Inflammatory macrophage (primary cell): ENCODE measurements around the gene RPS16.

ENCODE experiments used
- DNase-seq, 2 donors: peaks; one replicate each; pipeline ENCODE4 v3.0.0-alpha.2; 2020 to 2022

Gene RPS16

GRCh38 chr19:39420769-39421168, 15.0 kb downstream of the RPS16 start:
- DNase-seq = no peak

GRCh38 chr19:39419003-39419402, 16.7 kb downstream of the RPS16 start:
- DNase-seq = peak in 1 of 2 donors; percentile 35

- no peak for DNase-seq
These were observed 18.1 kb downstream of the RPS16 start for GRCh38 chr19:39417463-39418181.

DNA sequence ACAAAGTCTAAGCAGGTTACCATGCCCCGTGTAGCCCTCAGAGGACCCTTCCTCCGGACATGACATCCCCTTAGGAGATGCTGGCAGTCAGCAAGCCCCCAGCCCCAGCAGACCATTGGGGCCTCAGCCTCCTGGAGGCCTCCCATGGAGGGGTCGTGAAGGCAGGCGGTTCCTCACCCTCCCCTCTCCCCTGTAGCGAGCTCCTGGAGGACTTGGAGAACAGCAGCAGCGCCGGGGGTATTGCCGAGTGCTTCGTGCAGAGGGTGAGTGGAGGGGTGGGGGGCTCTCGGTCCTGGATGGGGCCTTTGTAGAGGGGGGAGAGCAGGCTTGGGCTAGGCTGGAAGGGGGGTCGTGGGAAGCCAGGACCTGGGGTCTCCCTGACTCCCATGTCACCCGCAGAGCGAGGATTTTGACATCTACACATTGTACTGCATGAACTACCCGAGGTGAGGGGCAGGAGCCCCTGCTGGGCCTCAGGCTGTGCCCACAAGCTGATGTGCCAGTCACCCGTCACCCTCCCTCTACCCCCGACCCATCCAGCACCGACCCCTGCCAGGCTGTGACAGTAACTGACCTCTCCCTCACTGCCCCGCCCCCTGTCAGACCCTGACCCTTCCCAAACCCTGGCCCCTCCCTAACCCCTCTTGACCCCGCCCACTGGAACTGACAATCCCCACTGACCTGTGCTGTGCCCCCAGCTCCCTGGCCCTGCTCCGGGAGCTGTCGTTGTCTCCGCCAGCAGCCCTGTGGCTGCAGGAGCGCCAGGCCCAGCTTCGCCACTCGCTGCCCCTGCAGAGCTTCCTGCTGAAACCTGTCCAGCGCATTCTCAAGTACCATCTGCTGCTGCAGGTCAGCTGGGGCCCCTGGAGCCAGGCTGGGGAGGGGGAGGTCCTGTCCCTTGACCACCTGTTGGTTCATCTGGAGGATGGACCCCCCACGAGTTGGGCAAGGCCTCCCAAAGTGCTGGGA, 19.3 kb downstream of the RPS16 start:
- DNase-seq = no peak

DNA sequence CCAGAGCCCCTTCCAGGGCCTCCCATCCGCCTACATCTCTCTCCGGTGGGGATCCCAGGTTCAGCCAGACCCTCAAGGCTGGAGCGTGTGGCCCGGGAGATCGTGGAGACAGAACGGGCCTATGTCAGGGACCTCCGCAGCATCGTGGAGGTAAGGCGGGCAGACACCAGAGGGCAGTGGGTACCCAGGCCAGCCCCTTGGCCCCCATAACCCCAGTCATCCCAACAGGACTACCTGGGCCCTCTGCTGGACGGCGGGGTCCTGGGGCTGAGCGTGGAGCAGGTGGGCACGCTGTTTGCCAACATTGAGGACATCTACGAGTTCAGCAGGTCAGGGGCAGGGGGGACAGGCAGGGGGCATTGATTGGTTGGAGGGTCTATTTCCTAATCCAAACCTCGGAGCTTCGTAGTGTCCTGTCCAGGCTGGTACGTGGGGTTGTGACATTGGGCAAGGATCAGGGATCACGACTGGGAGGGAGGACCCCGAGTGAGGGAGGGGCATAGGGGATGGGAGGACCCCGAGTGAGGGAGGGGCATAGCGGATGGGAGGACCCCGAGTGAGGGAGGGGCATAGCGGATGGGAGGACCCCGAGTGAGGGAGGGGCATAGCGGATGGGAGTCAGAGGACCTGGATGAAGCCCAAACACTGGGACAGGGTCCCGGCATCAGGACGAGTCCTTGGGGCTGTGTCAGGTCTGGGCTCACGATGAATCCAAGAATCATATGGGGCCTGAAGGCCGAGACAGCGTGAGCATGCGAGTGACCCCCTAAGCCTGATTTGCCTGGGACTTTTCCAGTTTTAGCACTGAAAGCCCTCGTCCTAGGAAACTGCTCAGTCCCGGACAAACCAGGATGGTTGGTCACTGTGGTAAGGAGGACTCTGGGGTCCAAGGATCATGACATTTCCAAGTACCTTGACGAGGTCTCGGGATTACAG, 20.4 kb downstream of the RPS16 start:
- no peak for DNase-seq

- DNase-seq = no peak
These were observed 21.7 kb downstream of the RPS16 start for GRCh38 chr19:39413911-39414608.

GRCh38 chr19:39413272-39413910, 22.4 kb downstream of the RPS16 start:
- DNase-seq = no peak

- no peak for DNase-seq
These were observed 22.9 kb downstream of the RPS16 start for GRCh38 chr19:39412867-39413271.

- peak; percentile 99 to 100 for DNase-seq
These were observed 23.5 kb downstream of the RPS16 start, which contains the start of gene PLEKHG2 for GRCh38 chr19:39412100-39412866. Gene PLEKHG2, plus strand, starts transcription at chr19:39412669. Its CDS starts 1,418 bp downstream, at chr19:39414087.

DNA sequence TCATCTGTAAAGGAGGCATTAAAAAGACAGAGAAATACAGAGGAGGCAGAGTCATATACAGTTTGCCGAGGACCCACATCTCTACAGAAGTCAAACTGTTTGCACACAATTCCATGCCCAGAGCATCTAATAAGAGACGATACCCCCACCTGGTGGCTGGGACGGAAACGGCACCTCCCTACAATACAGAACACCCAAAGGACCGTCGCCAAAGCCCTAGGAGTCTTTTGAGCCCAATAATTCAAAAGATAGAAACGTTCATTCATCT, 24.0 kb downstream of the RPS16 start:
- DNase-seq = peak; percentile 93 to 95

DNA sequence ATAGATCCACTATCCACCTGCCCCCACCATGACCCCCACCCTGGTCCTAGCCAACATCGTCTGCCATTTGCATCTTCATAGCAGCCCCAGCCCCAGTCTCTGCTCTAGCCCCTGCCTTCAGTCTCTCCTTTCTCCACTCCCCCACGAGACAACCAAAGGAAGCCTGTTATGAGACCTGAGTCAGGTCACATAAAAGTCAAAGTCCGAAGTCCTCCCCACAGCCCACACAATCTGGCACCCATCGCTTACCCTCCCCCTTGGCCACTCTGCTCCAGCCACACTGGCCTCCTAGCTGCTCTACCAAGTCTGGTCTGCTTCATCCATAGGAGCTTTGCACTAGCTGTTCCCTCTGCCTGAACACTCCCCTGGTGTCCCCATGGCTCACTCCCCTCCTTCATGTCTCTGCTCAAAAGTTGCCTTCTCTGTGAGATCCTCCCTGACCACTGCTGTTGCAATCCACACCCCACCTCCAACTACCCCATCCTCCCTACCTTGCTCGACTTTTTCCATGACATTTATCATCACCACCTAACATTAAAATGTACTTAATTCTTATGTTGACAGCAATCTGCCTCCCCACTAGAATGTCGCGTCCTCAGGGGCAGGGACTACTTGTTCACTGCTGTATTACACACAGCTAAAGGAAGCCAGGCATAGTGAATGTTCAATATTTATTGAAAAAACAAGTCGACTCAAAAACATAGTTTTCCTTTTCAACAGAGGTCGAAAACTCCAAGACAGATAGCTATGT, 24.5 kb downstream of the RPS16 start:
- DNase-seq = peak in 1 of 2 donors; percentile 31

- no peak for DNase-seq
These were observed 25.0 kb downstream of the RPS16 start for GRCh38 chr19:39410831-39411080.

DNA sequence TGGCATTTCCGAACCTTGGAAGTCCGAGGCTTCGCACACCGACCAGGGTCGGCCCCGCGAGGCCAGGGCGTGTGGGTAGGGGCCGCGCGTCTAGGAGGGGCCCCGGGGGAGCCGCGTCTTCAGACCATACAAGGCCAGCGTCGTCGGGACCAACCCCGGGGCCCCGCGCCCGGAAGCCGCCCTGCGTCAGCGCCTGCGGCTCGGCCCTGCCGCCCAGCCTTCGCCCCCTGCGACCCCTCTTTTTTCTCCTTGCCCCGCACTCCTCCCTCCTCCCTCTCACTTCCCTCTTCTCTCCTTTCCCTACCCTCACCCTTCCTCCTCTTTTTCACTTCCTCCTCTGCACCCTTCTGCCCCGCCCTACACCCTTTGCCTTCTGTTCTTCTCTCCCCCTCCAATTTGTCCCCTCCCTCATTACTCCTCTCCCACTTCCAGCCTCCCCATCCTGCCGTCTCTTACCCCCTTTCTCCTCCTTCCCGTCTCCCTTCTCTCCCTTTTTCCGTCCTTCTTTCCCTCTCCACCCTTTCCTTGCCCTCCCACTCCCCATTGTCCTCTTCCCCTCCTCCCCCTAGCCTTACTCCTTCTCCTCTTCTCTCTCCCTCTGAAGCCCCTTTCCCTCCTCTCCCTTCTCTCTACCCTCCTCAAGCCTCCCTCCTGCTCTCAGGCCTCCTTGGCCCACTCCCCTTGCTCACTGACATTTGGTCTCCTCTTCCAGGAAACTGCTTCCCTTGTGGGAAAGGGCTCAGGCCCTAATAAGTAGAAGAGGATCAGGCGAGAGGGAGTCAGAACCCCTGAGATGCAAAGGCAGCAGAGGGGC, 25.5 kb downstream of the RPS16 start:
- peak; percentile 49 to 69 for DNase-seq

DNA sequence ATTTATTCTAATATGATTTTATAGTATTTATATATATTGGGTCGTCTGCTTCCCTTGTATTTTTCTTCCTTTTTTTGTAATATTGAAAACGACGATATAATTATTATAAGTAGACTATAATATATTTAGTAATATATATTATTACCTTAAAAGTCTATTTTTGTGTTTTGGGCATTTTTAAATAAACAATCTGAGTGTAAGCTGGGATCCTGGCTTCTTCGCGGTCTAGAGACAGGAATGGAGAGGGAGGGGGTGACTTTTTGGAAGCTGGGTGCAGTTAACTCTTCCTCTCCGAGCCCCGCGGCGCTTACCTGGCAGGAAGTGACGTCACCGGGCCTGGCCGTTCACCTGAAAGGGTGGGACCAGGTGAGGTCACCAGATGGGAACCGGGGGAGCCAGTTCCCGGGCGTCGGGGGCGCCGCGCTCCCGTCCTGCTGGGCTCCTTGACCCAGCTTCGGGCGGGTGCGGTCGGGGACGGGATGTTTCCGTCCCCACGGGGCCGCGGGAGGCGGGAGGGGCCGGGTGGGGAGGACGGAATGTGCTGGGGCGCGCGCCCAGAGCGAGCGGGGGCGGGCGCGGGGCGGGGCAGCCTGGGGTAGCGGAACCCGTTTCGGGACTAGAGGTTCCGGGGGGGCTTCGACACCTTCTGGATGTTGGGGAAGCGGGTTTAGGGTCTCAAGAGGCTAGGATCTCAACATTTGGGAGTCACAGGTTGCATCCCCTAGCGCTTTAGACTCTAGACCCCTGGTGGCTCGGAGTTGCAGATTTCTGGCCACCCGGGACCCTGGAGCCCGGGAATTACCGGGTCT, 26.3 kb downstream of the RPS16 start:
- peak; percentile 71 to 75 for DNase-seq

DNA sequence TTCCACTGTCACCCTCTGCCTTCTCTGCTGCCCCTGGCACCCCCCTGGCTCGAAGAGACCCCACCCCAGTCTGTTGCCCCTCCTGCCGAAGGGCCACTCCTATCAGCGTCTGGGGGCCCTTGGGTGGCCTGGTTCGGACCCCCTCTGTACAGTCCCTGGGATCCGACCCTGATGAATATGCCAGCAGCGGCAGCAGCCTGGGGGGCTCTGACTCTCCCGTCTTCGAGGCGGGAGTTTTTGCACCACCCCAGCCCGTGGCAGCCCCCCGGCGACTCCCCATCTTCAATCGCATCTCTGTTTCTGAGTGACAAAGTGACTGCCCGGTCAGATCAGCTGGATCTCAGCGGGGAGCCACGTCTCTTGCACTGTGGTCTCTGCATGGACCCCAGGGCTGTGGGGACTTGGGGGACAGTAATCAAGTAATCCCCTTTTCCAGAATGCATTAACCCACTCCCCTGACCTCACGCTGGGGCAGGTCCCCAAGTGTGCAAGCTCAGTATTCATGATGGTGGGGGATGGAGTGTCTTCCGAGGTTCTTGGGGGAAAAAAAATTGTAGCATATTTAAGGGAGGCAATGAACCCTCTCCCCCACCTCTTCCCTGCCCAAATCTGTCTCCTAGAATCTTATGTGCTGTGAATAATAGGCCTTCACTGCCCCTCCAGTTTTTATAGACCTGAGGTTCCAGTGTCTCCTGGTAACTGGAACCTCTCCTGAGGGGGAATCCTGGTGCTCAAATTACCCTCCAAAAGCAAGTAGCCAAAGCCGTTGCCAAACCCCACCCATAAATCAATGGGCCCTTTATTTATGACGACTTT, 27.1 kb downstream of the RPS16 start:
- DNase-seq = no peak

- peak; percentile 29 to 45 for DNase-seq
These were observed 27.9 kb downstream of the RPS16 start for GRCh38 chr19:39407660-39408391.

DNA sequence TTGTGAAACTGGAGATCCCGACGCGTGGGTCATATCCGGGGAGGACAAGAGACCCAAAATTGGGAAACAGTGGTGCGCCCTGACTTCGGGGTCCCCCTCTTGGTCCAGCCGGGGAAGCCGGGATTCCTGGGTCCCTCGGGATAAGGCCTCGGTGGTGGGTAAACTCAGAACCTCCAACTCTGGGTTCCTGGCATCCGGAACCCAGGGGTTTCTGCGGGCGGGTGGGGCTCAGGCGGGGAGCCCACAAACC, 28.4 kb downstream of the RPS16 start:
- no peak for DNase-seq
